Keratinocyte (primary cell): ENCODE data around the gene SMG6. TPM values are rescaled to one million over a fixed set of nuclear protein-coding genes. Genes with fewer than 3 reads are reported as not detected.

Source experiments
- DNase-seq: peaks from one replicate; pipeline ENCODE4 v3.0.0-alpha.2; 2011; ENCODE audit warnings: low read depth, missing footprints, low spot score
- FAIRE-seq: peaks from 2 replicates; lab custom pipeline; 2011; peaks lifted over from hg19 to GRCh38; lab: Jason Lieb, UNC
- H2AFZ ChIP-seq: 2 replicates; pipeline ENCODE4 v1.6.0; 2012; ENCODE audit warnings: low read length, control low read depth, inconsistent platforms; ENCODE audit not compliant: control insufficient read depth
- H3K27ac ChIP-seq: 2 replicates; pipeline ENCODE4 v1.5.1; 2011; ENCODE audit warnings: low read length; ENCODE audit not compliant: control insufficient read depth, insufficient read depth
- H3K27me3 ChIP-seq: 3 replicates; pipeline ENCODE4 v1.6.0; 2011; ENCODE audit warnings: low read length; ENCODE audit not compliant: control insufficient read depth, insufficient read depth; ENCODE audit errors: extremely low read depth
- H3K36me3 ChIP-seq, 2 experiments: 2 replicates in 1 of 2; 3 replicates in 1 of 2; pipeline ENCODE4 v1.5.1; 2011; ENCODE audit warnings: low read length in 2 of 2, mild to moderate bottlenecking in 1 of 2; ENCODE audit not compliant: control insufficient read depth in 2 of 2, insufficient read depth in 2 of 2; ENCODE audit errors: extremely low read depth in 1 of 2
- H3K4me1 ChIP-seq: 3 replicates; pipeline ENCODE4 v1.5.1; 2011; ENCODE audit warnings: low read length; ENCODE audit not compliant: control insufficient read depth, insufficient read depth; ENCODE audit errors: extremely low read depth
- H3K4me2 ChIP-seq: 3 replicates; pipeline ENCODE4 v1.6.0; 2011; ENCODE audit warnings: low read depth, low read length; ENCODE audit not compliant: control insufficient read depth, insufficient read depth; ENCODE audit errors: extremely low read depth
- H3K4me3 ChIP-seq, 3 experiments: fragments of 200-600 bp in 1 of 3; sonication (generic) in 1 of 3; 2 replicates in 2 of 3; 3 replicates in 1 of 3; pipeline ENCODE4 v1.5.1; 2011 to 2016; ENCODE audit warnings: low read length in 3 of 3, mild to moderate bottlenecking in 3 of 3, control low read depth in 2 of 3, inconsistent platforms in 1 of 3, low read depth in 1 of 3, mixed read lengths in 1 of 3, mixed run types in 1 of 3, moderate library complexity in 1 of 3; ENCODE audit not compliant: control insufficient read depth in 2 of 3, insufficient read depth in 2 of 3; ENCODE audit errors: extremely low read depth in 1 of 3
- H3K79me2 ChIP-seq: 2 replicates; pipeline ENCODE4 v1.6.0; 2012; ENCODE audit warnings: low read length; ENCODE audit not compliant: control insufficient read depth, insufficient read depth
- H3K9ac ChIP-seq: 3 replicates; pipeline ENCODE4 v1.6.0; 2011; ENCODE audit warnings: low read length; ENCODE audit not compliant: control insufficient read depth, insufficient read depth; ENCODE audit errors: extremely low read depth
- H3K9me1 ChIP-seq: 3 replicates; pipeline ENCODE4 v1.6.0; 2011; ENCODE audit warnings: low read length; ENCODE audit not compliant: control insufficient read depth, insufficient read depth; ENCODE audit errors: extremely low read depth
- H3K9me3 ChIP-seq: 2 replicates; pipeline ENCODE4 v1.5.1; 2012; ENCODE audit warnings: low read depth, low read length; ENCODE audit not compliant: control insufficient read depth
- H4K20me1 ChIP-seq: 3 replicates; pipeline ENCODE4 v1.6.0; 2011; ENCODE audit warnings: low read length; ENCODE audit not compliant: control insufficient read depth, insufficient read depth; ENCODE audit errors: extremely low read depth
- EZH2 ChIP-seq: IDR thresholded peaks from one replicate; pipeline ENCODE4 v1.6.1; 2012; ENCODE audit warnings: inconsistent platforms, mild to moderate bottlenecking, low read length, moderate library complexity
- dilution Hi-C: fragments of 300-500 bp; cut with MboI; formaldehyde crosslinking; loops from one replicate; pipeline ENCODE4 v1.7.0; 2020; ENCODE audit warnings: low sequenced_read_pairs; ENCODE audit not compliant: extremely low pct_ligation_motif_present
- polyA plus RNA-seq, 5 experiments: library from polyadenylated mRNA; depleted of rRNA in 3 of 5; stranded (reverse) in 3 of 5; stranded (forward) in 1 of 5; unstranded in 1 of 5; fragments of >200 nt; gene quantifications; 1 replicate in 1 of 5; 2 replicates in 3 of 5; 3 replicates in 1 of 5; pipeline versions ENCODE4 v1.2.1 to v1.2.3, GENCODE V29; 2011 to 2012; ENCODE audit warnings: missing spikeins in 2 of 5, low read depth in 1 of 5, low replicate concordance in 1 of 5
- TF ChIP-seq, protein P1 (sequence below), 3 experiments: IDR thresholded peaks in 1 of 3; conservative IDR thresholded peaks in 1 of 3; optimal IDR thresholded peaks in 1 of 3; 2 replicates in 2 of 3; 3 replicates in 1 of 3; pipeline versions ENCODE3 to v1.5.1; 2011; ENCODE audit warnings: low read length in 3 of 3, mild to moderate bottlenecking in 3 of 3, moderate library complexity in 2 of 3, control low read depth in 1 of 3, inconsistent platforms in 1 of 3; ENCODE audit not compliant: insufficient read depth in 2 of 3; ENCODE audit errors: extremely low read depth in 1 of 3

SMG6 gene
- polyA plus RNA-seq, 1 donor (not counting 4 experiments of a cell fraction or from before 2014, with no cell fraction given), result 3.6 TPM

- no peaks in the 10 kb centered on the region for H3K9me3 ChIP-seq
- no peaks in the 10 kb centered on the region for H3K36me3 ChIP-seq
- H3K27me3 ChIP-seq, result no peaks in the 10 kb centered on the region
- no peak overlapping the region for H3K27ac ChIP-seq
- no peak overlapping the region for H3K4me3 ChIP-seq
- H2AFZ ChIP-seq, result no peak overlapping the region
- H3K79me2 ChIP-seq, result no peaks in the 10 kb centered on the region
- dilution Hi-C loops, result no loop called here
- H3K9me1 ChIP-seq, result no peaks in the 10 kb centered on the region
- no peaks in the 10 kb centered on the region for H4K20me1 ChIP-seq
- no peak overlapping the region for H3K9ac ChIP-seq
- DNase-seq, result no peak
- no peak overlapping the region for H3K4me2 ChIP-seq
- H3K4me1 ChIP-seq, result peaks cover 13% of the 10 kb centered on the region
- no peak for FAIRE-seq
- TF ChIP-seq, protein P1, sequence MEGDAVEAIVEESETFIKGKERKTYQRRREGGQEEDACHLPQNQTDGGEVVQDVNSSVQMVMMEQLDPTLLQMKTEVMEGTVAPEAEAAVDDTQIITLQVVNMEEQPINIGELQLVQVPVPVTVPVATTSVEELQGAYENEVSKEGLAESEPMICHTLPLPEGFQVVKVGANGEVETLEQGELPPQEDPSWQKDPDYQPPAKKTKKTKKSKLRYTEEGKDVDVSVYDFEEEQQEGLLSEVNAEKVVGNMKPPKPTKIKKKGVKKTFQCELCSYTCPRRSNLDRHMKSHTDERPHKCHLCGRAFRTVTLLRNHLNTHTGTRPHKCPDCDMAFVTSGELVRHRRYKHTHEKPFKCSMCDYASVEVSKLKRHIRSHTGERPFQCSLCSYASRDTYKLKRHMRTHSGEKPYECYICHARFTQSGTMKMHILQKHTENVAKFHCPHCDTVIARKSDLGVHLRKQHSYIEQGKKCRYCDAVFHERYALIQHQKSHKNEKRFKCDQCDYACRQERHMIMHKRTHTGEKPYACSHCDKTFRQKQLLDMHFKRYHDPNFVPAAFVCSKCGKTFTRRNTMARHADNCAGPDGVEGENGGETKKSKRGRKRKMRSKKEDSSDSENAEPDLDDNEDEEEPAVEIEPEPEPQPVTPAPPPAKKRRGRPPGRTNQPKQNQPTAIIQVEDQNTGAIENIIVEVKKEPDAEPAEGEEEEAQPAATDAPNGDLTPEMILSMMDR (optimal IDR thresholded peaks at IDR 0.05 in 1 of 3, IDR thresholded peaks at IDR 0.05 in 1 of 3, conservative IDR thresholded peaks at IDR 0.05 in 1 of 3; ENCODE audit: extremely low read depth in 1 of 3, insufficient read depth in 2 of 3, low read length in 3 of 3), result no peak
- no peak for TF ChIP-seq EZH2
Measured at GRCh38 chr17:2105663-2106062, 197.9 kb downstream of the SMG6 start.

DNA sequence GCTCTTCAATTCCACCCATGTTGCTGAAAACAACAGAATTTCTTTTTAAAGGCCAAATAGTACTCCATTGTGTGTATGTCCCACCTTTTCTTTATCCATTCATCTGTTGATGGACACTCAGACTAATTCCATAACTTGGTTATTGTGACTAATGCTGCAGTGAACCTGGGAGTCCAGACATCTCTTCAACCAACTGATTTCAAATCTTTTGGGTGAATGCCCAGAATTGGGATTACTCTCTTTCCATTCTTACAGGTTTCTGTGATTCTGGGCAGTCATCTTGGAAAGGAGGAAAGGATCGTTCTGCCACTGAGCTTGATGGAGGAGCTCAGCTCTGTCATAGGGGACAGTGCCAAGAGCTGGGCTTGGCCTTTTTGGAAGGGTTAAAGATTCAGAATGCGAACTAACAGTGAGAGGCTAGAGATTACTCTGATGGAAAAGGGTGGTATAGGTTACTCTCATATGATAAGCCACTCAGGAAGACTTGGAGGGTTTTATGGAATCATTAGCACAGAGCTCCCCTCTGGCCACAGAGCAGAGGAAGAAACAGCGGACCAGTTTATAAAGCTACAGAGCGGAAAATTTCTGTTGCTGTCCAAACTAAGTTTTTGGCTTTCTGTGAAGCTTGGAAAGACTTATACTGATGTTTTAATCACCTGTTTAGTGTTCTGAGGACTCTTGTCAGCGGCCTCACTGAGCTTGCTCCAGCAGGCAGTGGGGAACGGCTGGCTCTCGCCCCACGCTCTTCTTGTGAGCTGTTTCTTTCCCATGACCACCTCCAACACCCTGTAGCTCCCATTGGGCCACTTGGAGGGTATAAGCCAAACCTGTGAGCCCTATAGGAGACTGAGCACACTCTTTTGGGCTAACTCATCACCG lies 200.4 kb downstream of the SMG6 start:
- no peaks in the 10 kb centered on the region for H3K79me2 ChIP-seq
- no peaks in the 10 kb centered on the region for H4K20me1 ChIP-seq
- H3K9ac ChIP-seq, result no peak overlapping the region
- H2AFZ ChIP-seq, result no peak overlapping the region
- TF ChIP-seq, protein P1 (optimal IDR thresholded peaks at IDR 0.05 in 1 of 3, IDR thresholded peaks at IDR 0.05 in 1 of 3, conservative IDR thresholded peaks at IDR 0.05 in 1 of 3; ENCODE audit: extremely low read depth in 1 of 3, insufficient read depth in 2 of 3, low read length in 3 of 3), result no peak
- no peak for TF ChIP-seq EZH2
- H3K36me3 ChIP-seq, result peaks cover 0 to 1% of the 10 kb centered on the region in 2 experiments
- DNase-seq, result no peak
- peak; percentile 9 for FAIRE-seq
- peaks cover 14% of the 10 kb centered on the region for H3K4me1 ChIP-seq
- no peak overlapping the region for H3K27ac ChIP-seq
- H3K4me2 ChIP-seq, result no peak overlapping the region
- H3K9me1 ChIP-seq, result no peaks in the 10 kb centered on the region
- no peak overlapping the region for H3K4me3 ChIP-seq
- no peaks in the 10 kb centered on the region for H3K27me3 ChIP-seq
- dilution Hi-C loops, result no loop called here
- H3K9me3 ChIP-seq, result no peaks in the 10 kb centered on the region
